ENCODE results near the gene FGF5.

- TF ChIP-seq EZH2 (IDR thresholded peaks at IDR 0.05) (no peak), POLR2AphosphoS5 (IDR thresholded peaks at IDR 0.05; ENCODE audit: borderline replicate concordance, low read depth, low read length) (no peak)
Observed at GRCh38 chr4:80276931-80277330, 10.5 kb downstream of the FGF5 start.
